DND-41 (cell line): ENCODE results near the gene ZNF622.

Source experiments
- CTCF ChIP-seq: IDR thresholded peaks from 2 replicates; pipeline ENCODE4 v1.5.1; 2012; ENCODE audit warnings: borderline replicate concordance, low read length, moderate library complexity, mild to moderate bottlenecking; ENCODE audit not compliant: poor library complexity, severe bottlenecking; ENCODE audit errors: extremely low read depth
- EZH2 ChIP-seq: IDR thresholded peaks from 3 replicates; pipeline ENCODE4 v1.6.1; 2012; ENCODE audit warnings: borderline replicate concordance, low read depth, mild to moderate bottlenecking, moderate library complexity, low read length, inconsistent platforms; ENCODE audit not compliant: severe bottlenecking

- TF ChIP-seq CTCF (no peak), EZH2 (no peak)
Measured at GRCh38 chr5:16505904-16506303, 40.3 kb upstream of the ZNF622 start.
